Measurements from ENCODE around the gene MYOT. TPM values are rescaled to one million over a fixed set of nuclear protein-coding genes. Genes with fewer than 3 reads are reported as not detected.
A peak's percentile ranks its signal among the peaks of the same experiment; 100 is the strongest.

MYOT gene
- total RNA-seq, 1 donor from 2014 or later = 5.4 TPM

DNA sequence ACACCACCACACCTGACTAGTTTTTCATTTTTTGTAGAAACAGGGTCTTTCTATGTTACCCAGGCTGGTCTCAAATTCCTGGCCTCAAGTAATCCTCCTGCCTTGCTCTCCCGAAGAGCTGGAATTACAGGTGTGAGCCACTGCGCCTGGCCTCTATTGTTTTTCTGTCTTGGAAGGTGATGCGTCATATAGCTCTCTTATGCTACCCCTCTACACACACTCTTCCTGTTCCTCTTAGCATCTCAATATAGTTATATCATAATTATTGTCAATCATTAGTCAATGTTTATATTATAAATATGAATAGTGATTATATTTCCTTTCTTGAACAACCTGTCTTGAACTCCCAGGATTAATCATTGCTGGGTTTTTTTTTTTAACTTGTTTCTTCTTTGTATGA is 28.9 kb downstream of the MYOT start:
- intact Hi-C loops (cut with DNase I) = no loop called here
- H3K36me3 ChIP-seq = no peaks in the 10 kb centered on the region
- no peaks in the 10 kb centered on the region for H3K4me1 ChIP-seq
- H3K27me3 ChIP-seq = no peaks in the 10 kb centered on the region
- no peak overlapping the region for H3K27ac ChIP-seq
- no peak for DNase-seq (ENCODE audit: extremely low spot score in 2 of 2)
- no peak overlapping the region for H3K4me3 ChIP-seq
- no peak for TF ChIP-seq CTCF (IDR thresholded peaks at IDR 0.05)
- TF ChIP-seq POLR2A (IDR thresholded peaks at IDR 0.05) = no peak
- TF ChIP-seq POLR2AphosphoS5 (IDR thresholded peaks at IDR 0.05; ENCODE audit: insufficient read depth in 1 of 2, low read depth in 1 of 2) = no peak
- H3K9me3 ChIP-seq = no peaks in the 10 kb centered on the region

DNA sequence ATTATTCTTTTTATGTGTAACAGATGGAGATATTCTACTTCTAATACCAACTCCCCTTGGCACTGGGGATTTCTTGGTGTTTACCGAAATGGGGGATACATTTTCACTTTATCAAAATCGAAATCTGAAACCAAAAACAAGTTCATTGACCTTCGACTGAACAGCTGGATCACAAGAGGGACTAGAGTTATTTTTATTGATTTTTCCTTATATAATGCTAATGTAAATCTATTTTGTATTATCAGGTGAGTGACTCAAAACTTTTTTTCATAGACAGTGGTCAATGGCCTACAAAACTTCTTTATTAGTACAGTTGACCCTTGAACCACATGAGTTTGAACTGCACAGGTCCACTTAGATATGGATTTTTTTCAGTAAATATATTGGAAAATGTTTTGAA is 31.8 kb downstream of the MYOT start:
- DNase-seq (ENCODE audit: extremely low spot score in 2 of 2) = no peak
- no peak overlapping the region for H3K4me3 ChIP-seq
- no peaks in the 10 kb centered on the region for H3K4me1 ChIP-seq
- no peaks in the 10 kb centered on the region for H3K27me3 ChIP-seq
- no peaks in the 10 kb centered on the region for H3K36me3 ChIP-seq
- H3K27ac ChIP-seq = no peak overlapping the region
- H3K9me3 ChIP-seq = no peaks in the 10 kb centered on the region
- intact Hi-C loops (cut with DNase I) = no loop called here
- TF ChIP-seq POLR2A (IDR thresholded peaks at IDR 0.05) (no peak), POLR2AphosphoS5 (IDR thresholded peaks at IDR 0.05; ENCODE audit: insufficient read depth in 1 of 2, low read depth in 1 of 2) (no peak), CTCF (IDR thresholded peaks at IDR 0.05) (no peak)

DNA sequence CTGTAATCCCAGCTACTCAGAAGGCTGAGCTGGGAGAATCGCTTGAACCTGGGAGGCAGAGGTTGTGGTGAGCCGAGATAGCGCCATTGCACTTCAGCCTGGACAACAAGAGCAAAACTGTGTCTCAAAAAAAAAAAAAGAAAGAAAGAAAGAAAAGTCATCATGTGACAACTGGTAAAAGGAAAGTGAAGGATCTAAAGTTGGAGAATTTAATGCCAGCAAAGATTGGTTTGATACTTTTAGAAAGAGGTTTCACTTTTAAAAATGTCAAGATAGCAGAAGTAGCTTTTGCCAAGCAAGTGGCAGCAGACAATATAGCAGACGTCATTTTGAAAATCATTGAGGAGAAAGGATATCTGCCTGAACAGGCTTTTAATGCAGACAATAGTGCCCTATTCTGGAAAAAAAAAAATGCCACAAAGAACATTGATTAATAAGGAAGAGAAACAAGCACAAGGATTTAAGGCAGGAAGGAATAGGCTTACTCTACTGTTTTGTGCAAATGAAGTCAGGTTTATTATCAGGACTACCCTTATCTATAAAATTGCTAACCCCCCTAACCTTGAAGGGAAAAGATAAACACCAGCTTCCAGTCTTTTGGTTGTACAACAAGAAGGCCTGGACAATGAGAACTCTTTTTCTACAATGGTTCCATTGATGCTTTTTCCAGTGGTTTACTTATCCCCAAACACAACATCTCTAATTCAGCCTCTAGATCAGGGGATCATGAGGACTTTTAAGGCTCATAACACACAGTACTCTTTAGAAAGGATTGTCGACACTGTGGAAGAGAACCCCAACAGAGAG is 33.6 kb downstream of the MYOT start:
- Histone ChIP-seq H3K27me3 (no peaks in the 10 kb centered on the region), H3K4me3 (no peak overlapping the region), H3K9me3 (no peaks in the 10 kb centered on the region), H3K36me3 (no peaks in the 10 kb centered on the region), H3K27ac (no peak overlapping the region), H3K4me1 (no peaks in the 10 kb centered on the region)
- intact Hi-C loops (cut with DNase I) = no loop called here
- TF ChIP-seq CTCF (IDR thresholded peaks at IDR 0.05) = no peak
- TF ChIP-seq POLR2AphosphoS5 (IDR thresholded peaks at IDR 0.05; ENCODE audit: insufficient read depth in 1 of 2, low read depth in 1 of 2) = no peak
- TF ChIP-seq POLR2A (IDR thresholded peaks at IDR 0.05) = no peak
- DNase-seq (ENCODE audit: extremely low spot score in 2 of 2) = no peak

GRCh38 chr5:137902408-137903133 is 34.9 kb downstream of the MYOT start:
- no peak overlapping the region for H3K4me3 ChIP-seq
- H3K36me3 ChIP-seq = no peaks in the 10 kb centered on the region
- intact Hi-C loops (cut with DNase I) = no loop called here
- no peaks in the 10 kb centered on the region for H3K9me3 ChIP-seq
- H3K4me1 ChIP-seq = no peaks in the 10 kb centered on the region
- TF ChIP-seq POLR2AphosphoS5 (IDR thresholded peaks at IDR 0.05; ENCODE audit: insufficient read depth in 1 of 2, low read depth in 1 of 2) (no peak), POLR2A (IDR thresholded peaks at IDR 0.05) (no peak), CTCF (IDR thresholded peaks at IDR 0.05) (no peak)
- H3K27ac ChIP-seq = peak overlapping the region; percentile 29
- DNase-seq (ENCODE audit: extremely low spot score in 2 of 2) = no peak
- H3K27me3 ChIP-seq = no peaks in the 10 kb centered on the region

GRCh38 chr5:137914758-137915157 is 47.1 kb downstream of the MYOT start:
- no peak overlapping the region for H3K27ac ChIP-seq
- no peaks in the 10 kb centered on the region for H3K9me3 ChIP-seq
- H3K4me3 ChIP-seq = no peak overlapping the region
- H3K4me1 ChIP-seq = no peaks in the 10 kb centered on the region
- H3K36me3 ChIP-seq = no peaks in the 10 kb centered on the region
- H3K27me3 ChIP-seq = no peaks in the 10 kb centered on the region
- DNase-seq (ENCODE audit: extremely low spot score in 2 of 2) = no peak
- intact Hi-C loops (cut with DNase I) = no loop called here
- TF ChIP-seq CTCF (IDR thresholded peaks at IDR 0.05) (no peak), POLR2AphosphoS5 (IDR thresholded peaks at IDR 0.05; ENCODE audit: insufficient read depth in 1 of 2, low read depth in 1 of 2) (no peak), POLR2A (IDR thresholded peaks at IDR 0.05) (no peak)
